GM18526 (cell line): ENCODE measurements around the gene BRSK1.

Experiments
- POLR2A ChIP-seq: IDR thresholded peaks from 3 replicates; pipeline ENCODE4 v1.6.1; 2011; ENCODE audit not compliant: insufficient read length; ENCODE audit errors: extremely low read depth

The BRSK1 gene

DNA sequence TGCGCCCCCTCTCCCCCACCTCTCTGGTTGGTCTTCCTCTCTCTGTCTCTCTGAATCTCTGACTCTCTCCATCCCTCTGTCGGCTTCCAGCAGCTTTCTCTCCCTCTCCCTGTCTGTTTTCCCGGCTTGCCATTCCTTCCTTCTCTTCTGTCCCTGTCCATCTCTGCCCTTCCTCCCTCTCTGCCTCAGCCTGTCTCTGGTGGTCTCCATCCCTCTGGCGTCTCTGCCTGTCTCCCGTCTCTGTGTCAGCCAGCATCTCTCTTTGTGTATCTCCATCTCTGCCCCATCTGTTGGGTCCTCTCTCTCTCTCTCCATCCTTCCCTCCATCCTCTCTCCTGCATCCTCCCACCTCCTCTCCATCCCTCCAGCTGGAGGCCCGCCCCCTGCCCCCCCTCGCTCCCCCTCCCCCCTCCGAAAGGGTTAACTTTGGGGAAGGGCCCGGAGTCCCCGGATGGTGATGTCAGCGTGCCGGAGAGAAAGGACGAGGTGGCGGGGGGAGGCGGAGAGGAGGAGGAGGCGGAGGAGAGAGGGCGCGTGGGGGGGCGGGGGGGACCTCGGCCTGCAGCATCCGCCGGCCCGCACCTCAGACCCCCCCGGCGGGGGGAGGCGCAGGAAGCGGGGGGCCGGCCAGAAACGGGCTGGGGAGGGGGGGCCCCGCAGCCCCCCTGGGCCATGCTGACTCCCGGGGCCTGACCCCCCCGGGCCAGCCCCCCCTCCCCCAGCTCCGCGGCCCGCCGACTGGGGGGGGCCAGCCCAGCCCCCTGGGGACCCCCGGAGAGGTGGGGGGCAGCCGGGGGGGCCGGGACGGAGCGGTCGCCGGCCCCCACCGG lies at the start of gene BRSK1:
Gene BRSK1, plus strand, starts transcription at position 450 of the 830 bp plus-strand sequence. CDS start 446 bp downstream, outside the sequence.
- no peak for TF ChIP-seq POLR2A

DNA sequence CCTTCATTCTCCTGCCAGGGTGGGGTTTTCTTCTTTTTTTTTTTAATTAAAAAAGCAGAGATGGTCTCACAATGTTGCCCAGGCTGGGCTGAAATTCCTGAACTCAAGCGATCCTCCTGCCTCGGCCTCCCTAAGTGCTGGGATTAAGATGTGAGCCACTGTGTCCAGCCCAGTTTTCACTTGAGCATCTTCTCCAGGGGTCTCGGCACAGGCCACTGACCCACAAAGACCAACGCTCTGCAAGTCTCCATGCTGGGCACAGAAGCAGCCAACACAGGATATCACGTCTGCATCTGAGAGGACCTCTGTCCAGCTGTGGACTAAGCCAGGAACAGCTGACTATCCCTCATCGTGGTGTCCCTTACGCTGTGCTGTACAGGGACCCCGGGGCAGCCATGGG lies 45.8 kb upstream of the BRSK1 start:
- TF ChIP-seq POLR2A, result no peak

- no peak for TF ChIP-seq POLR2A
Measured at GRCh38 chr19:55239004-55239403, 44.8 kb upstream of the BRSK1 start.

- TF ChIP-seq POLR2A, result no peak
Measured at GRCh38 chr19:55240713-55241020, 43.1 kb upstream of the BRSK1 start.

- no peak for TF ChIP-seq POLR2A
Measured at GRCh38 chr19:55241143-55241934, 42.5 kb upstream of the BRSK1 start.

- TF ChIP-seq POLR2A, result no peak
Measured at GRCh38 chr19:55241935-55242464, 41.8 kb upstream of the BRSK1 start.

DNA sequence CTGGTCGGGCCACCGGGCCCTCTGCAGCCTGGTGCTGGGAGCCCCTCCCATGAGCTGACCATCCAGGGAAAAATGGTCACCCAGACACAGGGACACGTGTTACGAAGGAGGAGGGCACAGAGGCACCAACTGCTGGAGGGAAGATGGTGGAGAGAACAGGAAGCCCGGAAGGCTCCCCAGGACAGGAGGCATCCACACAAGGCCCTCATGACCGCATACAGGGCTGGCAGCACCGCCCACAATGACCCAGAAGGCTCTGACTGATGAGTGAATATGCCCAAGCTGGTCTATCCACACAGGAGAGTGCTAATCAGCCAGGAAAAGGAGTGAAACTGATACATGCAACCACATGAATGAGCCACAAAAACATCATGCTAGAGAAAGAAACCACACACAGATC lies 41.3 kb upstream of the BRSK1 start:
- TF ChIP-seq POLR2A, result no peak

GRCh38 chr19:55244004-55244680 lies 39.7 kb upstream of the BRSK1 start:
- TF ChIP-seq POLR2A, result no peak

GRCh38 chr19:55245236-55245904 lies 38.4 kb upstream of the BRSK1 start:
- no peak for TF ChIP-seq POLR2A

DNA sequence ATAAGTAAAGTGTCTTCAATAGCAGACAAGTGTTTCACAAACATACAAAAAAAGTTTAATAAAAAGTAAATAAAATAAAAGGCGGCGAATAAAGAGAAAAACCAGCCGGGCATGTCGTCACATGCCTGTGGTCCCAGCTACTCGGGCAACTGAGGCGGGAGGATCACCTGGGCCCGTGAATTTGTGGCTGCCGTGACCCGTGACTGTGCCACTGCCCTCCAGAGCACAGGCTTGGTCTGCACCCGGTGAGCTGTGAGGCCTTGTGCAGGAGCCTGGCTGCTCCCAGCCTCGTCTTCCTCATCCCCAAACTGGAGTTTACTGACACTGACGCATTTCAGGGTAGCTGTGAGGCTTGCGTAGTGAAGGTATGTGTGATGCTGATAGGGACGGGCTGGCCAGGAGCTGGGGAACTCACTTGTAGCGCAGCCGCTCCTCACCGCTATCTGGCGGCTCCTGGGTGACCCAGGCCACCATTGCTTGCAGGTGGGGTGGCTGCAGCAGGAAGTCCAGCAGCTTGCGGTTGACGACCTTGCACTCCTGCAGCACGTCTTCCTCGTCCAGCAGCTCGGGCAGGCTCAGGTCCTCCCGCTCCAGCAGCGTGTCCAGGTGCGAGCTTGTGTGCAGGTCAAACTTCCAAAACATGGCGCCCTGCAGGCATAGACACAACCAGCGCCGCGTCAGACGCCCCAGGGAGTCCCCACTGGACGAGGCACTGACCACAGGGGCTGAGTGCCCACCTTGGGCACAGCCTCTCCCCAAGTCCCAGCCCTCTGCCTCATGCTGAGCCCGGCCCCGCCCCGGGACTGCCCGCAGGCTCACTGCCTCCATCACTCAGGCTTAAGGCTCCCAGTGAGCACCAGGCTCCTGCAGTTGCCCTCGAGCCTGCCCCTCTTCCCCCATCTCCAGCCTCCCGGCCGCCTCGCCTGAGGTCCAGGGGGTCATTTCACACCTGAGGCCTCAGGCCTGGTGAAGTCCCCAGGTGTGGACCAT lies 37.0 kb upstream of the BRSK1 start:
- no peak for TF ChIP-seq POLR2A

- no peak for TF ChIP-seq POLR2A
Measured at GRCh38 chr19:55247621-55248099, 36.1 kb upstream of the BRSK1 start.

GRCh38 chr19:55248166-55248675 lies 35.6 kb upstream of the BRSK1 start:
- no peak for TF ChIP-seq POLR2A

DNA sequence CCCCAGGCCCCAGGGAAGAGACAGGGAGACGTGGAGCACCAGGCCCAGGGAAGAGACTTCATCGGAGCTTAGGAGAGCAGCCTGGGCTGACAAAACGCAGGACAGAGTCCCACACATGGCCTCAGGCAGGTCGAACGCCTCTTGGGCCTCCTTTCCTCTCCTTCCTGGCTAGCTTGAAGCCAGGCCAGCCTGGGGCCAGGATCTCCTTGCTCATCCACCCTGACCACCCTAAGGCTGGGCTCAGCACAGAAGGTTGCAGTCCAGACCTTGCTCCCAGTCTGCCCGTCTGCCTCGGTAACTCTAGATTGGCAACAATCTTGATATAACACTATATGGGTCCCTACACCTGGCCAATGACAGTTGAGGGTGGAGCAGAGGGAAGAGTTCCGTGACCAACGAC lies 35.1 kb upstream of the BRSK1 start:
- no peak for TF ChIP-seq POLR2A

DNA sequence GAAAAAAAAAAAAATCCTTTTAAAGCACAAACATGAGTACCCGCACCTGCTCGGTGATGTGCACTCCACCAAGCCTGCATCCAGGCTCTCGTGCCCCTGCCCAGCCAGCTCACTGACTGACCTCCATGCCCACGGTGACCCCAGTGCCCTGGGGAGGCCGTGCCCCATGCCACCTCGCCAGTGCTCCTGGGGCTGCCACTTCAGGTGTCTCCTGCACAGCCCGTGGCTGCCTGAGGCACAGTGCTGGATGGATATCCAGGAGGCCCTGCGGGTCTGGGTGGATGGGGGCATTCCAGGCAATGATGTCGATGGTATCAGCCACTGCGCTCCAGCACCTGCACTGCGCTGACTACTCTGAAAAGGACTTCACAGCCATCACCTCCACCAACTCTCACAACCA lies 34.0 kb upstream of the BRSK1 start:
- TF ChIP-seq POLR2A, result no peak
